GM21529 (cell line): ENCODE results near the gene CDH20.
"Not testable (repeated sequence)": the region's sequence is repeated elsewhere in the genome, so short reads cannot be mapped to it uniquely, and the experiment has no call there.

Experiments used
- ATAC-seq: cut with Tn5 transposase; IDR thresholded peaks from one replicate; pipeline ENCODE4 v1.9.1; 2021; ENCODE audit not compliant: unreplicated experiment

Gene CDH20

DNA sequence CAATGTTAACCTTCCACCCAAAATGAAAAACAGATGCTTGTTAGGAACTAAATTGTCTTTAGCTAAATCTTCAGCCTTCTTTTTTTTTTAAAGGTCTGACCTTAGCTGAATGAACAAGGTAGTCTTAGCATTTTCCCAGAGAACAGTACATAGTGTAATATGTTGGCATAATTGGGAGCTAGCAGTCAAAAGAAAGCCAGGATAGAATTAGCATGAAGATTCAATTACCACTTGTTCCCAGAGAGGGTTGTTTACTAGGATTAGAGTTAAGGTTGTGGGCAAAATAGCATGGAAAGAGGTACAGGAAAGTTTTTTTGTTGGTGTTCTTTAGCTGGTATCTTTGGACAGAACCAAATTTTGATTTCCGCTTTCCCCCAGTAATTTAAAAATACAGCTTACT is 6.9 kb downstream of the CDH20 start:
- ATAC-seq = no peak

DNA sequence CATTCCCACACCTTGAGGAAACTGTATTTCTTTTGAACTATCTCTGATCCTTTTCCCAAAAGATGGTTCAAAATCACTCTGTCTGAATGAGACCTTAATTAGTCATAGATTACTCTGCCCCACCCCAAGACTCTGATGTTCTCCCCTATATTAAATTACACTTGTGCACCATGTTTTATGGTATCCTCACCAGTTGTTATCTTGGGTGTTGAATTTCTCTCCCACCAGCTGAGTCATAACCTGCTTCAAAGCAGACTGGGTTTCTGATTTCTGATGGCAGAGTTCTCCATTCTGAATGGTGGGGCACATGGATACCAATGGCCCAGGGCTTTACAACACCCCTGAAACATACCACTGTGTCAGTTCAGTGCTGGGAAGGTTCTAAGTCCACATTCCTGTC is 15.0 kb downstream of the CDH20 start:
- ATAC-seq = no peak

DNA sequence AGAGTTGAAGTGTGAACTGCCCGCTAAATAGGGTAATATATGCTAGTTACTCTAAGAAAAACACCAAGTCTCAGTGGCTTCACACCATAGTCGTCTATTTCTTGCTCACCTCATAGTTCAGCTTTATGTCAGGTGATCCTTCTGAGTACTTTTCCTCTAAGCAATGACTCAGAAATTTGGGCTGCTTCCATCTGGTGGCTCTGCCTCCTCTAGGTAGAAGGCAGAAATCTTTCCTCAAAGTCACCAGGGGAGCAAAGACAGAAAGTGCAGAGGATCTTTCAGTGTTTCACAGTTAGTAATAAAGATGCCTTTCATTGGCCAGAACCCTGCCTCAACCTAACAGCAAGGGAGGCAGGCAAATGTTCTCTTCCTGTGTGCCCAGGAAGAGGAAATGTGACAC is 17.3 kb downstream of the CDH20 start:
- no peak for ATAC-seq

DNA sequence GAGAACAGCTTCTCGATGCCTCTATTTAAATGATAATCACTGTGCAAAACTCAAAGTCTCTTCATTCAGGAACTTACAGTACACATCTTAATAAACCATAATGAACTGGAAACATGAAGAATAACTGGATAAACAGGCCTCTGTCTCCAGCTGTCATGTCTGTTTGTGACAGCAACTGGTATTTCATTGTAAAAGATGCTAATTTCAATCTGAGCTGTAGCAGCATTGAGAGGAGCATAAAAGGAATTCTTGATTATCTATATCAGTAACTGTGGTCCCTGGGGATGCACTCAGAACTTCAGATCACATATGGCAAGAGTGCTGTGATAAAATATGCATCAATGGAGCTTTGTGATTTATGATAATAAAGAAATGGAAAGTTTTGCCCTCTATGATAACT is 18.8 kb downstream of the CDH20 start:
- ATAC-seq = no peak

DNA sequence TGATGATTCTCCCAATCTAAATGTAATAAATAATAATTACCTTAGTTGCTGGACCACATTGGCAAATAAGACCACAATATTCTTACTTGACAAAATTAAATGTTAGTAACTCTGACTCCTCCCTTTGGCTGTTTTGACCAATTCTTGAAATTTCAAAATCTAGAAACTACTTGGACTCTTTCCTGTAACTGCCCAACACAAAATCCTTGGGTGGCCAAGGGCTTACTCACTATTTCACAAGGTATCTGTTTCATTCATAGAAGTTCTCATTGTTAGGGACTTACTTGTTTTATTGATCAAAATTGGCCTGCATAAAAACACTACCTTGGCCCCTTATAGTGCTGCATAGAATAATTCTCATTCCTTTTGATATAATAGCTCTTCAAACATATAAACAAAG is 19.4 kb downstream of the CDH20 start:
- no peak for ATAC-seq

DNA sequence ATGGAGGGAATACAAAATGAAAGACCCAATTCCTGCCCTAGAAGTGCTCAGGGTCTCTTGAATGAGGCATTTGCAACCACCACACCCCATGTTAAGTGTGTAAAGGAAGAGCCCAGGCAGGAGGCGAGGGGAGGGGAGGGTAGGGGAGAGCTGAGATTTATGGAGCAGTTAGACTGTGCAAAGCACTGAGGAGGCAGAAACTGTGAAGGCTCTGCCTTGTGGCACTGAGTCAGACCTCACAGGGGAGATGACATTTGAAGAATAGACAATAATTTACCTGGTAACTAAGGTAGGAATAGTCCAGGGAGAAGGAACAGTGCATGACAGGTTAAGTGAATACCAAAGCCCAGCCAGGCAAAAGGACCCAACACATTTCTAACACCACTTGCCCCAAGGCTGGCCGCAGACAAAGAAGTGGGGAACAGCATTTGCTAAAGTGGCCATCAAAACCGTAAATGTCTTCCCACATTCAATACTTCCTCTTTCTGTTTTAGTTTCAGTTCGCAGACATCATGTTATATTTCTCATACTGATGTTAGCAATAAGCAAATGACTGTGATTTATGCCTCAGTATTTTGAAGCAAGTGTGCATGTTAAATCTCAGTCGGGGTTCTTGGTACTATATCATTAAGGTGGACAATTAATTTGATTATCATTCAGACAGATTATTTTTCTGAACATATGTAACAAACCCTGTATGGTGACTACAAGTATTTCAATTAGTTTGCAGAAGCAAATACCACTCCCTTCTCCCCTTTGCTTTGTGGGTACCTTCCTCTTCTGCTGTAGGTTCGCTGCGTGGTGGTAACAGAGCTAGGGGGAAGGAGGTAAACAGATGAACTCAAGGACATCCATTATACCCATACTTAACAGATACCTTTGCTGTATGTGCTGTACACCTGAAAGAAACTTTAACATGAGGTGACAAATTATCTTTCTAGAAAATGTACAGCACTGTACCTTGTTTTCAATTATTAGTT is 27.5 kb downstream of the CDH20 start:
- ATAC-seq = peak; percentile 96

DNA sequence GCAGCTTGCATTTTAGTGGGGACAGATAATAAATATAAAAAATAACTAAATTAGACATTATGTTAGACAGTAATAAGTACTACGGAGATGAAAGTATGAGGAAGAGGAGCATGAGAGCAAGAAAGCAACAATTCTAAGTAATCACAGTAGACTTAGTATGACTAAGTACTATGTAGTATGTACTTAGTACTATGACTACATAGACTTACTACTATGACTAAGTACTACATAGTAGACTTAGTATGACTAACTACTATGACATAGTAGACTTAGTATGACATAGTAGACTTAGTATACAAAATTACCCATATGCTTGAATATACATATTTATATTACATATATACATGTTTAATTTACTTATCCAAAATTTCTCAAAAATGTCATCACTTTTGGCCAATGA is 29.3 kb downstream of the CDH20 start:
- ATAC-seq = no peak

DNA sequence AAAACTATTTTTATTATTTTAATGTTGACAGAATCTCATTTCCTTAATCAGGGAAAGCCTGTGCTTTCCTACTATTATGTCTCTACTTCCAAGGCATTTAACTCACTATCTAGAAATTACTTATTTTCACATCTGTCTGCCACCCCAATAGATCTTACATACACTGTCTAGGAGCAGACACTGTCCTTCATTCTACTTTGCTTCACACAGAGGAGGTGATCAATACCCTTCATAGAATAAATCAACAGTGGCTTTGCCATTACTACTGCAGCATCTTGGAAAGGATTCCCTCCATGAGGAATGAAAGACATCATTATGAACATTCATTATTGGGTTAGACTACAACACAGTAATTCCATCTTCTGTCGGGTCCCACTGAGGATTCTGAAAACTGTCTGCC is 31.7 kb downstream of the CDH20 start:
- no peak for ATAC-seq

DNA sequence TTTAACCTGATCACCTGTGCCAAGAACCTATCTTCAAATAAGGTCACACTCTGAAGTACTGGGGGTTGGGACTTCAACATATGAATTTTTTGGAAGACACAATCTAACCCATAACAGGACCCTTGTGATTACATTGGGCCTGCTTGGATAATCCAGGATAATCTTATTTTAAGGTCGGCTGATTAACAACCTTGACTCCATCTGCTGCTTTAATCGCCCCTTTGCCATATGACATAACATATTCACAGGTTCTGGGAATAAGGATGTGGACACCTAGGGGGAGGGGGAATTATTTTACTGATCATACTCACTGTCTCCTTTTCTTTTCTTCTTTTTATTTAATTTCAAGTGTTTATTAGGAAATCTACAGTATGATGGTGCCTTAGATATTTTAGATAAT is 34.8 kb downstream of the CDH20 start:
- ATAC-seq = no peak

DNA sequence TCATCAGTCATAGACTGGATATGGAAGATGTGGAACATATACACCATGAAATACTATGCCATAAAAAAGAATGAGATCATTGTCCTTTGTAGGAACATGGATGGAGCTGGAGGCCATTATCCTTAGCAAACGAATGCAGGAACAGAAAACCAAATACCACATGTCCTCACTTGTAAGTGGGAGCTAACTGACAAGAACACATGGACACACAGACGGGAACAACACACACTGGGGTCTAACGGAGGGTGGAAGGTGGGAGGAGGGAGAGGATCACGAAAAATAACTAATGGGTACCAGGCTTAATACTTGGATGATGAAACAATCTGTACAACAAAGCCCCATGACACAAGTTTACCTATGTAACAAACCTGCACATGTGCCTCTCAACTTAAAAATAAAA is 36.4 kb downstream of the CDH20 start:
- ATAC-seq = not testable (repeated sequence)

DNA sequence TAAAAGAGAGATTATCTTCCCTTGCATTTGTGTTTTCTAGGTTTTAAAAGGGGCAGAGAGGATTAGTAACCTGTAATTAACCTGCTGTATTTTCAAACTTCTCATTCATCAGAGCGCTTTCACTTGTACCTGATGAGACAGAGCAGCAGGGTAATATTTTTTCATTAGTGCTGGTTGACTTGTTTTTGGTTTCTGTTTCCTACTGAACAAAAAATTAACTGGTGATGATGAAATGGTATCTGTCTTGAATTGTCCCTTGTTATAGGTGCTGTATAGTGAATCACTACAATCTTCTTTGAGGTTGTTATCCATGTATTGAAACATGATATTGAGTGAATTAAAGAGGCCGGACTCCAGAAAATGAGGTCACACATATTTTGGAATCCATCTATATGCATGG is 37.9 kb downstream of the CDH20 start:
- ATAC-seq = no peak

DNA sequence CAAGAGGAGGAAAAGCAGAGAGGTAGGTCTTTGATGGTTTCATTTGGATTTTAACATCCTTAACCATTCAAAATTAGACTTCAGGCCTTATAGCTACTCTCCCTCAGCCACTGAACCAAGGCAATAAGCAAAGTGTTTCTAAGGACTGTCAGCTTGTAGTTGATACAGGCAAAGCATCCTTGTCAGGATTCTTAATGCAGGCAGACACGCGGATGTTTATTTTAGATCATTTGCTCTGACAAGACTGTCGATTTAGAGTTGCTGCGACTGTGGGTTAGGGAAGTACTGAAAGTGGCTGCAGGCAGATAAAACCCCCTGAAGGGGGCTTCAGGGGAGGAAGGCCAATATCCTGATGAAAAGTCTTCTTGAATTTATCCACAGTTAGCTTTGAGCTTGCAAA is 46.6 kb downstream of the CDH20 start:
- no peak for ATAC-seq

DNA sequence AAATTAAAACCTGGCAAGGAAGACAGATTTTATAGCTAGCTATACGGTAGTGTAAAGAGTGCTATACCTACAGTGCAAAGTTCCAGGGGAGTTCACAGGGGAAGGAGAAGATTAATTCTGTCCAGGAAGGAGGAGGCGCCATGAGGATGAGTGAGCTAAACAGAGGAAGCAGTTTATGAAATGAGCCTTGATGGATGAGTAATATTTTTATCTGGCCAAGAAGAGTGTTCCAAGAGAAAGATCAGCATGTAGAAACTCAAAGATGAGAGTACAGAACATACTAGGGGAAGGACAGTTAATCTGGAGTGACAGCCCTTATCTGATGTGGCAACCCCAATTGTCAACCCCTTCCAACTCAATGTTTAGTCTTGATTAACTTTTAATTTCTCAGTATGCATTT is 54.8 kb downstream of the CDH20 start:
- no peak for ATAC-seq

DNA sequence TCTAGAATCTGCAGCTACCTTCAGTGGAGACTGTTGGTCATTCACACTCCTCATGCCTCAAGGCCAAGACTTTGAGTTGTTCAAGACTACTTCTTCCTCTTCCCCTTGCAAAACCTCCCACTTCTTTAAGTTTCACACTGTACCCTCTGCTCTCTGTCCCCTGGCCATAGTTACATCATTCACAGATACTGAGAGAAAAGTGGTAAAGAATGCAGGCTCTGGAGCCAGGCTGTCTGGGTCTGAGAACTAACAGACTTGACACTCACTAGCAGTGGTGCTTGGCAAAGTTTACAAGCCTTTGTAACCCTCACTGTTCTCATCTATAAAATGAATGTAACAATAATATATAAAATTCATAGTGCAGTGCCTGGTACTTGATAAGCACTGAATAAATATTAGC is 61.8 kb downstream of the CDH20 start:
- no peak for ATAC-seq

DNA sequence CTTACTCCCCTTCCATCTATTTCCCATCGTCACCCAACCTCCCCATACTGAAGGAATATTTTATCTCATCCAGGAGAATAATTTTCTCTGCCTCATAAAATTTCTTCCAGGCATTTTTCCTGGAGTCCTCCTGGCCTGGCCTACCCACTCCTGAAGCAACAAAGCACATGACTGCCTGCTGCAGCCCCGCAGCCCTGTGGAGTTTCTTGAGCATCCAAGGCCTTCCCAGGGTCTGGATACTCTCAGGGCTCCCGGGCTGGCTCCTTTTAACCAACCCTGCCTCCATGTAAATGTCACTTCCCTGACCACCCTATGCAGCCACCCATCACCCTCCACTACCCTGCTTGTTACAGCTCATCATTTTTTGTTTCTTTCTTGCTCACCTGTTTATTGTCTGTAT is 64.0 kb downstream of the CDH20 start:
- ATAC-seq = no peak

DNA sequence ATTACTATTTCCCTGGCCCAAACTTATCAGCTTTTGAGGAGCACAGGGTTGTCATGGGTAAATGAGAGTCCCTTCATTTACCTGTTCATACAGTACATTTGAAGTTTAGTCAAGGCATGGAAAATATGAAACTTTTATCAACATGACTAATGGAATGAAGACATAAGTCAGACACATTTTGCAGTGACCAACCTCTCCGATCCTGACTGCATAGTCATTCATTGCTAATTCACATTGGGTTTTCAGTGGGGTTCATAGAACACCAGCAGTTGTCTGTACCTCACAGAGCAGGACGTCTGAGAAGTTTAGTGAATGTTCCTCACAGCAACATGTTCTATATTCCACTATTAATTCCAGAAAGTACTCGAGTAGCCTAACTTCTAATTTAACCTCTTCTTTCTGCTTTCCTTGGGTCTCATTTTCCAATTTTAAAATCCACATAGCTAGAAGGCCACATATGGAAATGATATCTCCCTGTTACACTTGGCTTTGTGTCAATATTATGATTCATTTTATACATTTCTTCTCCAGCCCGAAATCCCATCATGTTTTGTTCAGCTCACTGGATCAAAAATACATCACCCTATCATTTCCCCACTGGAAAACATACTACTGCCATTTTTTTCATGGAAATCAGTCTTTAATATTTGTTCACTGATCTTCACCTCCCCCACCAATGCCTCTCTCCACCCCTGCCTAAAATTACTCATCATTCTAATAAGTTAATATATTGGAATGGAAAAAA is 65.9 kb downstream of the CDH20 start:
- no peak for ATAC-seq

DNA sequence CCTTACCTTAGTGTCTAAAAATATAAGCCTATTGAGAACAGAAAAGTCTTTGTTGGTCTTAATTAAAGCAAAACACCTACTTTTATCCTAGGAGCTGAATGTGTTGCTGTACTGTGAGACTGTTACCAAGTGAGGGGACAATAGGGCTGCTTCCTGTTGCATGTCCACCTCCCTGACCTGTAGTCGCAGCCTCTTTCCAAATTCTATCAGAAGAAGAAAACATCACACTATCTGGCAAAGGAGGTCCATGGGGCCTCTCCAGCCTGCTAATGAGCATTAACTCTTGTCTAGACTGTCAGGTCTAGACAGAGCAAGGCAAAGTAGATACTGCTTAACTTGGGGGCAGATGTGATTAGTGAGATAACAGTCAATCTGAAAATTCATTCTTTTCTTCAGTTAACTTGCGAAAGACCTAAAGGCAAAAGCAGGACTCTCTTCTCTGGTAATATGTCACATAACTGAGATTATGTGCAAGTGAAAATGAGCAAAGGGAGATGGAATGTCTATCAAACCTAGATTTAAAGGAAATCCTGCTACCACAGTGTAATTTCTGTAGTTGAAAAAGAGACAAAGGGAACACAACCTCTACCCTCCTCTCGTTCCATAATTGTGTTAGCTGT is 66.9 kb downstream of the CDH20 start:
- ATAC-seq = no peak

DNA sequence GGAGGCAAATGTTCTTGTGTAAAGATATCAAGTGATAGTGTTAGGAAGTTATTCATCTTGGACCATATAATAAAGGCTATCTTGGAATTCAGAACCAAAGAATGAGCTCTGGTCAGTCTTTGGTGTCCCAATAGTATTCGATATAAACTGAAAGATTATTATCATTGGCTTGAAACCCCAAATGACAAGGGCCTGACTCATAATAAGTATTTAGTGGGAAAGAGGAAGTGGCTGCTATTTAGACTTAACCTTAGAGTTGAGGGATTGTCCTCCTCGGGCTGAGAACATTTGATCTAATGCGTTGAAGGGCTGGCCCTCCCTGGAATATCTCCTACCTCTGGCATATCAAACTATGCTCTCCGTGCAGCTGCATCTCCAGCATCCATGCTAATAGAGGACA is 67.5 kb downstream of the CDH20 start:
- no peak for ATAC-seq

DNA sequence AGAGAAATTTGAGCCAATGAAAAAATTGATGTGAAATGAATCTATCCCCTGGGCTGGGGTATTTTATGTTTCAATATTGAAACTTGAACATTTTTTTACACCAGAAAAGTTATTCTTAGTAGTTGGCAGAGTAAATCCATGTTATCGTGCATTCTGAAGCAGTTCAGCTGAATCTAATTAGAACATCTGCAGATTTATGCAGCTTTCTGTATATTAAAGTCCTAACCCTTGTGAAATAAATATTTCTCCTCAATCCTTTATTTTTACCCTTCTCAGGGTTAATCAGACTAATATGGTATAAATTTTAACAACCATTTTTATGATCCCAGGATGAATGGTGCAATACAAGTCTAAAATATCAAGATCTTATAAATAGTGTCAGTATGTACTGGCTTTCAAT is 69.5 kb downstream of the CDH20 start:
- no peak for ATAC-seq

DNA sequence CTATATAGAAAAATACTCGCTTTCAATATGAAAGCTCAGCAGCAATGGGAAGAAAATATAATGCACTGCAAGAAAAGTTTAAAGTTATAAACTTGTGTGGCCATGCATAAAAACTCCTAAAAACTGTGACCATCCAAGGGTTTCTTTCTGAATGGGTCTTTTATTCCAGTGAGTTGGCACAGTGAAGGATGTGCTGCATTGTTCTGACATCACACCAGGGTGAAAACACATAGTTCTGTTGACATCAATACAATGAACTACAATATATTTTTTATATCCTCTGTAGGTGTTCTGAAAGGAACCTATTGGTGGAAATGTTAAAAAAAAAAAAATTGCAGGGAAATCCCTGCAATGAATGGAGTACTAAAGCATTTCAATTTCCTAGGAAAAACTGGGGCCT is 80.2 kb downstream of the CDH20 start:
- ATAC-seq = no peak

DNA sequence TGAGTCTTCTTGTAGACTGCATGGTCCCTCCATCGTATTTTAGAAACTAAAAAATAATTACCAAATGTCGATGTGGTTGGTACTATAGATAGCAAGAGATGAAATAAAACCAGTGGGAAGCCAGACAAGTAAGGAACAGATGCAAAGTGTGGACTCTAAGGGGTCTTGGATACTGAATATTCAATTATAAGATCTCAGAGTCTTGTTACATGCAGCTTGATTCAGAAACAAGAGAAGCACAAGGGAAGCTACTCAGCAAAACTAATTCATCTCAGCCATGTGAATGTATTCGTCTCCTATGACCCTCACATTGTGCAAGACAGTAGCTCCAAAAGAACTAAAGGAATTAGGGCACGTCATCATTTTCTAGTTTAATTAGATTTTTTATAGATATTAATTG is 80.9 kb downstream of the CDH20 start:
- no peak for ATAC-seq

DNA sequence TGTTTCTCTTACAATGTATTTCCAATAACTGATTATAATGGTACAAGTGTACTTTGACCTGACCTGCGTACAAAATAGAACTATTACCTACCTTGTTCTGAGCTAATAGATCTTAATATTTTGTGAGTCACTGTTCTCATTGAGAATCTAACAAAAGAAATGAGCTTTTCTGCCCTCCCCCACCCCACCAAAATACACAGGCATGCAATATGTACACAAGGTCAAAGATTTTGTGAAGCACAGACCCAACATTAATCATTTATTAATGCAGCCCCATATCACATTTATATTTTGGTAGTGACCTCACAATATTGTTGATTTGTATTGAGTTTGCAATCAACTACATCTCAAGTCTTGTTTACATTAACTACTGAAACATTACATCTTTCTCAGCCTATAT is 86.5 kb downstream of the CDH20 start:
- no peak for ATAC-seq
